ENCODE data around the gene ITPK1. TPM values are rescaled to one million over a fixed set of nuclear protein-coding genes. Genes with fewer than 3 reads are reported as not detected.

Gene ITPK1
- total RNA-seq, 1 experiment from 2014 or later: 75.1 TPM

GRCh38 chr14:92903359-92903758, 212.4 kb downstream of the ITPK1 start:
- Histone ChIP-seq H3K36me3 (replicated peaks; ENCODE audit: control insufficient read depth, insufficient read depth, low read length) (no peaks in the 10 kb centered on the region), H3K27me3 (ENCODE audit: control insufficient read depth, insufficient read depth, low read length) (peaks cover 9% of the 10 kb centered on the region), H3K4me3 (ENCODE audit: insufficient read depth, low read depth, low read length) (no peak overlapping the region)
- DNase-seq: no peak

DNA sequence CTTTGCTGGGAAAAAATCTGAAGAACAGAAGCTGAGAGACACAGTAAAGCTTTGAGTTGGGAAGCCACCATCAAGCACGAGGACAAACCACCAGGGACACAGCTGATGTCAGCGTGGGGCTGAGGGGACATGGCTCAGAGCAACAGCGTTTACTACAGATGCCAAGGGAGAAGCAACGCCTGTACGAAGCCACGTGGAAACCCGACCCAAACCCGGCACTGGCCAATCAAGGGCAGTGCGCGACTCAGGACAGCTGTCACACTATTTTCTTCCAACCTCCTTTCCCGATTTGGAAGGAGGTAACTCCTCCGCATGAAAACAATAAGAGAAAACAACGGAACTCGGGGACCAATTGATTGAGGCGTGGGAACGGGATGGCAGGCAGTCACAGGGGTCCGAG, 213.0 kb downstream of the ITPK1 start:
- H3K27me3 ChIP-seq (ENCODE audit: control insufficient read depth, insufficient read depth, low read length): peaks cover 9% of the 10 kb centered on the region
- H3K36me3 ChIP-seq (replicated peaks; ENCODE audit: control insufficient read depth, insufficient read depth, low read length): no peaks in the 10 kb centered on the region
- no peak overlapping the region for H3K4me3 ChIP-seq (ENCODE audit: insufficient read depth, low read depth, low read length)
- peak; percentile 66 for DNase-seq

GRCh38 chr14:92902191-92902590, 213.5 kb downstream of the ITPK1 start:
- Histone ChIP-seq H3K36me3 (replicated peaks; ENCODE audit: control insufficient read depth, insufficient read depth, low read length) (no peaks in the 10 kb centered on the region), H3K4me3 (ENCODE audit: insufficient read depth, low read depth, low read length) (no peak overlapping the region), H3K27me3 (ENCODE audit: control insufficient read depth, insufficient read depth, low read length) (peaks cover 9% of the 10 kb centered on the region)
- no peak for DNase-seq

- Histone ChIP-seq H3K27me3 (ENCODE audit: control insufficient read depth, insufficient read depth, low read length) (peaks cover 9% of the 10 kb centered on the region), H3K4me3 (ENCODE audit: insufficient read depth, low read depth, low read length) (no peak overlapping the region), H3K36me3 (replicated peaks; ENCODE audit: control insufficient read depth, insufficient read depth, low read length) (no peaks in the 10 kb centered on the region)
- DNase-seq: no peak
These were observed 215.1 kb downstream of the ITPK1 start for GRCh38 chr14:92900660-92901059.

- peaks cover 9% of the 10 kb centered on the region for H3K27me3 ChIP-seq (ENCODE audit: control insufficient read depth, insufficient read depth, low read length)
- H3K4me3 ChIP-seq (ENCODE audit: insufficient read depth, low read depth, low read length): no peak overlapping the region
- H3K36me3 ChIP-seq (replicated peaks; ENCODE audit: control insufficient read depth, insufficient read depth, low read length): no peaks in the 10 kb centered on the region
- no peak for DNase-seq
These were observed 217.1 kb downstream of the ITPK1 start for GRCh38 chr14:92898566-92899131.

- Histone ChIP-seq H3K36me3 (replicated peaks; ENCODE audit: control insufficient read depth, insufficient read depth, low read length) (no peaks in the 10 kb centered on the region), H3K4me3 (ENCODE audit: insufficient read depth, low read depth, low read length) (no peak overlapping the region), H3K27me3 (ENCODE audit: control insufficient read depth, insufficient read depth, low read length) (peaks cover 7% of the 10 kb centered on the region; the same call in 1 of the 2 replicates)
- DNase-seq: no peak
These were observed 217.7 kb downstream of the ITPK1 start for GRCh38 chr14:92897922-92898565.

- Histone ChIP-seq H3K36me3 (replicated peaks; ENCODE audit: control insufficient read depth, insufficient read depth, low read length) (no peaks in the 10 kb centered on the region), H3K4me3 (ENCODE audit: insufficient read depth, low read depth, low read length) (no peak overlapping the region), H3K27me3 (ENCODE audit: control insufficient read depth, insufficient read depth, low read length) (no peaks in the 10 kb centered on the region)
- no peak for DNase-seq
These were observed 220.3 kb downstream of the ITPK1 start for GRCh38 chr14:92895352-92895878.

DNA sequence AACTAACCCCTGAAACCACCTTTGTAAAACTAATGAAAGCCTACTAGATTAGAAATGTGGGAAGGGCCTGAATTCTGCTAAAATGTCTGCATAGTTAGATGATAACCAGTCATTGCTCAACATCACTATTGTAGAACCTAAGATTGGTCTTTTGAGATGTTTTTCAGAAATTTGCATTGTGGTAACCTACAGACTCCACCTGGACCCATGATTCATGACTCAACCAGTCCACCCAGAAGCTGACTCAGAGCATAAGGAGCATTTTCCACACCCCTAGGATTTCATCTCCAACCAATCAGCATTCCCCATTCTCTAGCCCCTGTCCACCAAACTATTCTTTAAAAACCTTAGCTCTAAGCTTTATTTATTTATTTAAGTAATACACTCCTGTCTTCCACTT, 223.1 kb downstream of the ITPK1 start:
- DNase-seq: no peak
- Histone ChIP-seq H3K36me3 (replicated peaks; ENCODE audit: control insufficient read depth, insufficient read depth, low read length) (no peaks in the 10 kb centered on the region), H3K4me3 (ENCODE audit: insufficient read depth, low read depth, low read length) (no peak overlapping the region), H3K27me3 (ENCODE audit: control insufficient read depth, insufficient read depth, low read length) (no peaks in the 10 kb centered on the region; the same call in 1 of the 2 replicates)

- Histone ChIP-seq H3K4me3 (ENCODE audit: insufficient read depth, low read depth, low read length) (no peak overlapping the region), H3K27me3 (ENCODE audit: control insufficient read depth, insufficient read depth, low read length) (no peaks in the 10 kb centered on the region; the same call in 1 of the 2 replicates), H3K36me3 (replicated peaks; ENCODE audit: control insufficient read depth, insufficient read depth, low read length) (no peaks in the 10 kb centered on the region)
- no peak for DNase-seq
These were observed 224.7 kb downstream of the ITPK1 start for GRCh38 chr14:92890830-92891588.

- Histone ChIP-seq H3K36me3 (replicated peaks; ENCODE audit: control insufficient read depth, insufficient read depth, low read length) (no peaks in the 10 kb centered on the region), H3K27me3 (ENCODE audit: control insufficient read depth, insufficient read depth, low read length) (no peaks in the 10 kb centered on the region; the same call in 1 of the 2 replicates), H3K4me3 (ENCODE audit: insufficient read depth, low read depth, low read length) (no peak overlapping the region)
- DNase-seq: no peak
These were observed 226.8 kb downstream of the ITPK1 start for GRCh38 chr14:92888896-92889295.

DNA sequence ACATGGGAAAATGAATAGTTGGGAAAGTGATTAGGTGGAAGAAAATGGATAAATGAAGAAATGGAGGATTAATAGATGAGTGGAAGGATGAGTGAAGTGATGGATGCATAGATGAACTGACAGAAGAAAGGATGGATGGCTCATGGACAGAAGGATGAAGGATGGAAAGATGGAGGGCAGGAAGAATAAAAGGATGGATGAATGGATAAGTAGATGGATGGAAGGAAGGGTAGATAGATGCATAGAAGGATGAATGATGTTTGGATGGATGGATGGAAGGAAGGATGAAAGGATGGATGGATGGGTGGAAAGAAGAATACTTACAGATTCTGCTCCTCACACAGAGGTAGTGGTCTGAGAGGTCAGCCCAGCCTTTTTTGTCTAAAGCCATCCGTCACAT, 228.6 kb downstream of the ITPK1 start:
- DNase-seq: no peak

More for the DNA sequence above, 228.6 kb downstream of the ITPK1 start:
- H3K27me3 ChIP-seq (ENCODE audit: control insufficient read depth, insufficient read depth, low read length): no peaks in the 10 kb centered on the region; the same call in 1 of the 2 replicates
- H3K4me3 ChIP-seq (ENCODE audit: insufficient read depth, low read depth, low read length): no peak overlapping the region
- no peaks in the 10 kb centered on the region for H3K36me3 ChIP-seq (replicated peaks; ENCODE audit: control insufficient read depth, insufficient read depth, low read length)

Other genes starting within 250 kb of the ITPK1 start
- gene CHGA, start 192.8 kb downstream of the ITPK1 start, total RNA-seq (2014; rRNA removed; shearing (Covaris generic)): 13.0 and 20.6 TPM in 2 replicates
- 17.9 and 20.1 TPM in 2 replicates for gene MOAP1, start 69.0 kb upstream of the ITPK1 start, total RNA-seq (2014; rRNA removed; shearing (Covaris generic))
- 13.9 and 15.1 TPM in 2 replicates for gene LYSET, start 69.4 kb upstream of the ITPK1 start, total RNA-seq (2014; rRNA removed; shearing (Covaris generic))
- gene GON7, start 91.1 kb upstream of the ITPK1 start, total RNA-seq (2014; rRNA removed; shearing (Covaris generic)): 5.0 and 8.7 TPM in 2 replicates
- 42.2 and 45.7 TPM in 2 replicates for gene UBR7, start 91.3 kb upstream of the ITPK1 start, total RNA-seq (2014; rRNA removed; shearing (Covaris generic))
- 13.4 and 17.7 TPM in 2 replicates for gene BTBD7, start 217.1 kb upstream of the ITPK1 start, total RNA-seq (2014; rRNA removed; shearing (Covaris generic))
- not detected in 2 replicates for gene COX8C, start 231.3 kb upstream of the ITPK1 start, total RNA-seq (2014; rRNA removed; shearing (Covaris generic))